ENCODE data around the gene SYNPO. TPM values are rescaled to one million over a fixed set of nuclear protein-coding genes. Genes with fewer than 3 reads are reported as not detected.
A peak's percentile ranks its signal among the peaks of the same experiment; 100 is the strongest.

SYNPO gene
- total and polyA plus RNA-seq, 3 experiments from 2014 or later = 0.13 TPM; not detected in 2

- Histone ChIP-seq H3K36me3 (ENCODE audit: insufficient read depth, low read length) (no peaks in the 10 kb centered on the region), H3K4me1 (ENCODE audit: insufficient read depth, low read length) (peaks cover 7% of the 10 kb centered on the region), H3K4me3 (ENCODE audit: low read length) (no peak overlapping the region), H3K9me3 (ENCODE audit: low read length) (no peaks in the 10 kb centered on the region), H3K27me3 (ENCODE audit: insufficient read depth, low read length, poor library complexity, severe bottlenecking) (no peaks in the 10 kb centered on the region), H3K27ac (ENCODE audit: low read depth, low read length) (no peak overlapping the region)
- no peak overlapping the region for H3K27ac Mint-ChIP-seq
- no peak for DNase-seq
- H3K27me3 Mint-ChIP-seq = peaks cover 4 to 5% of the 10 kb centered on the region in 2 donors
- no peaks in the 10 kb centered on the region for H3K36me3 Mint-ChIP-seq
- CTCF ChIA-PET = no interaction called here
- H3K9me3 Mint-ChIP-seq = no peaks in the 10 kb centered on the region
- H3K4me1 Mint-ChIP-seq = peaks cover 2 to 5% (median 5%) of the 10 kb centered on the region in 3 donors
- H3K4me3 Mint-ChIP-seq = no peak overlapping the region
- POLR2A ChIA-PET = no interaction called here
Measured at GRCh38 chr5:150651924-150652671, 11.6 kb downstream of the SYNPO start.

- Histone ChIP-seq H3K4me1 (ENCODE audit: insufficient read depth, low read length) (peaks cover 9% of the 10 kb centered on the region), H3K4me3 (ENCODE audit: low read length) (no peak overlapping the region), H3K27ac (ENCODE audit: low read depth, low read length) (no peak overlapping the region), H3K9me3 (ENCODE audit: low read length) (no peaks in the 10 kb centered on the region), H3K36me3 (ENCODE audit: insufficient read depth, low read length) (no peaks in the 10 kb centered on the region), H3K27me3 (ENCODE audit: insufficient read depth, low read length, poor library complexity, severe bottlenecking) (no peaks in the 10 kb centered on the region)
- Mint-ChIP-seq H3K27ac (no peak overlapping the region), H3K4me3 (no peak overlapping the region), H3K9me3 (no peaks in the 10 kb centered on the region), H3K27me3 (peaks cover 2 to 3% of the 10 kb centered on the region in 2 donors), H3K4me1 (peaks cover 5 to 11% (median 11%) of the 10 kb centered on the region in 3 donors), H3K36me3 (no peaks in the 10 kb centered on the region)
- ChIA-PET CTCF (interaction anchor here (0.5 to 1.4 kb wide), 3 partner anchors 35 to 194 kb away, joined by 3 to 4 read pairs (median 3); no protein-coding TSS in a partner anchor), POLR2A (interaction anchor here (0.5 kb wide), 1 partner anchor 461 kb away, joined by 10 read pairs; no protein-coding TSS in a partner anchor)
- DNase-seq = no peak
Measured at GRCh38 chr5:150653145-150653761, 12.8 kb downstream of the SYNPO start.

DNA sequence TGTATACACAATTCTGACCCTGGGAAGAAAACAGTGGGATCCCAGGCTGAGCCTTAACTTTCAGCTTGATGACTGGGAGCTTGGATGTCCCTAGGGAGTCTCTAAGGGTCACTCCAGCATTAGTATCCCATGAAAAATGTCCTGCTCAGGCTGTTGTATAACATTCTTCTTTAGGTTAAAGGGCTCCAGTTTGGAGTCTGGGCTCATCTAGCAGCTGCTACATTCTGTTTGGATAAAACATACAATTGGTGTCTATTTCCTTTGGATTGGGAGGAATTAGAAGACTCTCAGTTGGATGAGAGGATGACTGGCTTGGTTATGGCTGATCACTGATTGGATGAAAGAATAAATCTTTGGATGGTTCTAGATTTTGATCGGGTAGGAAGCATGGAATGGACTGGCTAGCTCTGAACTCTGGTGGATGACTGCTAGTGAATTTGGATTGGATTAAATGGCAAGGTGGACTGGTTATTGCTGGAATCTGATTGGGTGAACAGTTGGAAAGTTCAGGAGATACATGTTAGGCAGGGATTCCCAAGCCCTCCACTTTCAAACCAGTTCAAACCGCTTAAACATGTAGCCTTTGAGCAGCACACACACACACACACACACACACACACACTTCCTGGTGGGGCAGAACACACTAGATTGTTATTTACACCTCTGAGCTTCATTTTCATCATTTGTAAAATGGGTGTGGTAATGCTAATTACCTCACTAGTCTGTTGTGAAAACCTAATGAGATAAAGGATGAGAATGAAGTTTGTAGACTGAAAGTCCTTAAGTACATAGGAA is 13.5 kb downstream of the SYNPO start:
- Histone ChIP-seq H3K9me3 (ENCODE audit: low read length) (no peaks in the 10 kb centered on the region), H3K4me1 (ENCODE audit: insufficient read depth, low read length) (peaks cover 9% of the 10 kb centered on the region), H3K36me3 (ENCODE audit: insufficient read depth, low read length) (no peaks in the 10 kb centered on the region), H3K4me3 (ENCODE audit: low read length) (no peak overlapping the region), H3K27ac (ENCODE audit: low read depth, low read length) (no peak overlapping the region), H3K27me3 (ENCODE audit: insufficient read depth, low read length, poor library complexity, severe bottlenecking) (no peaks in the 10 kb centered on the region)
- DNase-seq = no peak
- ChIA-PET POLR2A (interaction anchor here (0.5 kb wide), 1 partner anchor 460 kb away, joined by 10 read pairs; no protein-coding TSS in a partner anchor), CTCF (interaction anchor here (1.3 to 1.4 kb wide), 2 partner anchors 98 to 195 kb away, joined by 3 to 4 read pairs; no protein-coding TSS in a partner anchor)
- H3K9me3 Mint-ChIP-seq = no peaks in the 10 kb centered on the region
- peaks cover 5 to 11% (median 11%) of the 10 kb centered on the region in 3 donors for H3K4me1 Mint-ChIP-seq
- peak overlapping the region in 1 of 7 donors; percentile 17 for H3K4me3 Mint-ChIP-seq
- no peaks in the 10 kb centered on the region for H3K36me3 Mint-ChIP-seq
- peaks cover 0 to 2% of the 10 kb centered on the region in 2 donors for H3K27me3 Mint-ChIP-seq
- H3K27ac Mint-ChIP-seq = peak overlapping the region in 1 of 8 donors; percentile 57

DNA sequence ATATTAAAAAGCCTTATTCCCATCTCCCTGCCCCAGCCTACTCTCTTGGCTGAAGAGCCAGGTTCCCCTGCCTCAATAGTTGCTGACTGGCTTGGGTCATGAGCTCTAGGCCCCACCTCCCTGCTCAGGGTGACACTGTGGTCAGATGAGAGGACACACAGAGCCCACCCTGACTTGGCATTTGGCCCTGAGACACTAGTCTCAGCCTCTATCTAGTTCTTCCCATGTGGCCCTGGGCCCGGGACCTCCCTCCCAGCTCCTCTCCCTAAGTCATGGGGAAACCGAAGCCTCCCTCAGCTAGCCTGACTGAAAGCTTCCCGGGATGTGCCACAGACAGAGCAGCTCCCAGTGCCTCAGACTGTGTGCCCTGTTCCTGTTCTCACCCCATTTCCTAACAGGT is 14.8 kb downstream of the SYNPO start:
- Histone ChIP-seq H3K27ac (ENCODE audit: low read depth, low read length) (no peak overlapping the region), H3K27me3 (ENCODE audit: insufficient read depth, low read length, poor library complexity, severe bottlenecking) (no peaks in the 10 kb centered on the region), H3K4me1 (ENCODE audit: insufficient read depth, low read length) (peaks cover 9% of the 10 kb centered on the region), H3K9me3 (ENCODE audit: low read length) (no peaks in the 10 kb centered on the region), H3K4me3 (ENCODE audit: low read length) (no peak overlapping the region), H3K36me3 (ENCODE audit: insufficient read depth, low read length) (no peaks in the 10 kb centered on the region)
- peaks cover 5 to 11% (median 11%) of the 10 kb centered on the region in 3 donors for H3K4me1 Mint-ChIP-seq
- DNase-seq = no peak
- peaks cover 0 to 2% of the 10 kb centered on the region in 2 donors for H3K27me3 Mint-ChIP-seq
- H3K27ac Mint-ChIP-seq = no peak overlapping the region
- no peaks in the 10 kb centered on the region for H3K9me3 Mint-ChIP-seq
- H3K4me3 Mint-ChIP-seq = peak overlapping the region in 3 of 7 donors; percentile 26 to 76 (median 64)
- no peaks in the 10 kb centered on the region for H3K36me3 Mint-ChIP-seq
- ChIA-PET CTCF (interaction anchor here (1.6 to 2.3 kb wide), 2 partner anchors 10 to 95 kb away, joined by 5 to 12 read pairs; no protein-coding TSS in a partner anchor), POLR2A (interaction anchor here (0.6 kb wide), 1 partner anchor 793 kb away, joined by 4 read pairs; no protein-coding TSS in a partner anchor)

DNA sequence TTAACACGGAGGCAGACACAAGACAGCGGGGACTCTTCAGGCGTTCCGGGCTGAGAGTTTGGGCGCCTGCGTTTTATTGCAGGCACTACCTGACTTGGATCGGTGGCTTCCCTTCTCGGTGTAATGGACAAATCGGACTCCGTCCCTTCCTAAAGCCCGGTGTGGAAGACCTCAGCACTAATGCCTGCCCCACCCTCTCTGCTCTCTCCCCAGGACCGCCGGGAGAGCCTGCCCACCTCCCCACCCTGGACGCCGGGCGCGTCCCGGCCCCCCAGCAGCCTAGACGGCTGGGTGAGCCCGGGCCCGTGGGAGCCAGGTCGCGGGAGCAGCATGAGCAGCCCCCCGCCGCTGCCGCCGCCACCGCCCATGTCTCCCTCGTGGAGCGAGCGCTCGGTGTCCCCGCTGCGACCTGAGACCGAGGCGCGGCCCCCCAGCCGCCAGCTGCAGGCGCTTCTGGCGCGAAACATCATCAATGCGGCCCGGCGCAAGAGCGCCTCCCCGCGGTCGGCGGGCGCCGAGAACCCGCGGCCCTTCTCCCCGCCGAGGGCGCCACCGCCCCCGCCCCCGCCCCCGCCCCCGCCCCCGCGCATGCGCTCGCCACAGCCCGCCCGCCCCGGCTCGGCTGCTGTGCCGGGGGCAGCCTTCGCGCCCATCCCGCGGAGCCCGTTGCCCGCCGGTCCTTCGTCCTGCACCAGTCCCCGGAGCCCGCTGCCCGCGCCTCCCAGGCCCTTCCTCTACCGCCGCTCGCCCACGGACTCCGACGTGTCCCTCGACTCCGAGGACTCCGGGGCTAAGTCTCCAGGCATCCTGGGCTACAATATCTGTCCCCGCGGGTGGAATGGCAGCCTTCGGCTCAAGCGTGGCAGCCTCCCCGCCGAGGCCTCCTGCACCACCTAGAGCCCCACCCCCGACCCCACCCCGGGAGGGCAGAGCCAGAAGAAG is 16.0 kb downstream of the SYNPO start:
- H3K36me3 Mint-ChIP-seq = no peaks in the 10 kb centered on the region
- Histone ChIP-seq H3K36me3 (ENCODE audit: insufficient read depth, low read length) (no peaks in the 10 kb centered on the region), H3K27ac (ENCODE audit: low read depth, low read length) (no peak overlapping the region), H3K4me3 (ENCODE audit: low read length) (peak overlapping the region; percentile 71), H3K4me1 (ENCODE audit: insufficient read depth, low read length) (peaks cover 9% of the 10 kb centered on the region), H3K9me3 (ENCODE audit: low read length) (no peaks in the 10 kb centered on the region), H3K27me3 (ENCODE audit: insufficient read depth, low read length, poor library complexity, severe bottlenecking) (no peaks in the 10 kb centered on the region)
- peak overlapping the region in 5 of 8 donors; percentile 9 to 73 (median 56) for H3K27ac Mint-ChIP-seq
- peak overlapping the region; percentile 64 to 93 (median 81) for H3K4me3 Mint-ChIP-seq
- peak; percentile 75 to 85 (median 82) for DNase-seq
- POLR2A ChIA-PET = no interaction called here
- peaks cover 5 to 11% (median 11%) of the 10 kb centered on the region in 3 donors for H3K4me1 Mint-ChIP-seq
- H3K27me3 Mint-ChIP-seq = peaks cover under 1 to 5% of the 10 kb centered on the region in 2 donors
- CTCF ChIA-PET = interaction anchor here (1.1 to 2.3 kb wide), 5 partner anchors 11 to 206 kb away, joined by 4 to 12 read pairs (median 5); partner anchors contain the start of genes RBM22 and RPS14
- no peaks in the 10 kb centered on the region for H3K9me3 Mint-ChIP-seq

DNA sequence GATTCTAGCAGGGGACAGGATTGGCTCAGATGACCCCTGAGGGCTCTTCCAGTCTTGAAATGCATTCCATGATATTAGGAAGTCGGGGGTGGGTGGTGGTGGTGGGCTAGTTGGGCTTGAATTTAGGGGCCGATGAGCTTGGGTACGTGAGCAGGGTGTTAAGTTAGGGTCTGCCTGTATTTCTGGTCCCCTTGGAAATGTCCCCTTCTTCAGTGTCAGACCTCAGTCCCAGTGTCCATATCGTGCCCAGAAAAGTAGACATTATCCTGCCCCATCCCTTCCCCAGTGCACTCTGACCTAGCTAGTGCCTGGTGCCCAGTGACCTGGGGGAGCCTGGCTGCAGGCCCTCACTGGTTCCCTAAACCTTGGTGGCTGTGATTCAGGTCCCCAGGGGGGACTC is 17.7 kb downstream of the SYNPO start:
- Mint-ChIP-seq H3K27ac (no peak overlapping the region), H3K4me1 (peaks cover 5 to 11% (median 11%) of the 10 kb centered on the region in 3 donors), H3K4me3 (peak overlapping the region in 3 of 7 donors; percentile 13 to 81 (median 64)), H3K27me3 (peaks cover 7 to 8% of the 10 kb centered on the region in 2 donors), H3K9me3 (no peaks in the 10 kb centered on the region), H3K36me3 (no peaks in the 10 kb centered on the region)
- POLR2A ChIA-PET = no interaction called here
- peaks cover 9% of the 10 kb centered on the region for H3K4me1 ChIP-seq (ENCODE audit: insufficient read depth, low read length)
- no peak for DNase-seq
- no peak overlapping the region for H3K27ac ChIP-seq (ENCODE audit: low read depth, low read length)
- no peak overlapping the region for H3K4me3 ChIP-seq (ENCODE audit: low read length)
- H3K9me3 ChIP-seq (ENCODE audit: low read length) = no peaks in the 10 kb centered on the region
- CTCF ChIA-PET = interaction anchor here (0.9 to 2.2 kb wide), 3 partner anchors 8 to 188 kb away, joined by 3 to 10 read pairs (median 3); partner anchors contain the start of genes IRGM and RBM22
- no peaks in the 10 kb centered on the region for H3K36me3 ChIP-seq (ENCODE audit: insufficient read depth, low read length)
- H3K27me3 ChIP-seq (ENCODE audit: insufficient read depth, low read length, poor library complexity, severe bottlenecking) = no peaks in the 10 kb centered on the region
